GM23338 (cell line): ENCODE measurements around the gene RAPGEF4. TPM values are rescaled to one million over a fixed set of nuclear protein-coding genes. Genes with fewer than 3 reads are reported as not detected.

ENCODE experiments used
- ATAC-seq: fragments of 200-7000 bp; cut with Tn5 transposase; 3 replicates; pipeline ENCODE4 v1.9.1; 2020
- DNase-seq: peaks from one replicate; pipeline ENCODE4 v3.0.0-alpha.2; 2015; ENCODE audit warnings: low spot score
- H2AFZ ChIP-seq: fragments of 200-600 bp; sonication (generic); 2 replicates; pipeline ENCODE4 v1.8.0; 2016; ENCODE audit warnings: antibody characterized with exemption, mild to moderate bottlenecking, moderate library complexity
- H3F3A ChIP-seq: fragments of 200-600 bp; sonication (generic); replicated peaks from 2 replicates; pipeline ENCODE4 v1.8.0; 2017; ENCODE audit warnings: antibody characterized with exemption, mixed run types, low read depth
- H3K27ac ChIP-seq: fragments of 200-600 bp; sonication (generic); 2 replicates; pipeline ENCODE4 v1.6.1; 2016; ENCODE audit warnings: low read depth
- H3K27me3 ChIP-seq: fragments of 200-600 bp; sonication (generic); 2 replicates; pipeline ENCODE4 v1.8.0; 2016; ENCODE audit warnings: mild to moderate bottlenecking, mixed run types, moderate library complexity; ENCODE audit not compliant: insufficient read depth
- H3K36me3 ChIP-seq: fragments of 200-600 bp; sonication (generic); 2 replicates; pipeline ENCODE4 v1.8.0; 2016; ENCODE audit warnings: mild to moderate bottlenecking; ENCODE audit not compliant: insufficient read depth
- H3K4me1 ChIP-seq: fragments of 200-600 bp; sonication (generic); 2 replicates; pipeline ENCODE4 v1.8.0; 2016; ENCODE audit warnings: mild to moderate bottlenecking, moderate library complexity; ENCODE audit not compliant: insufficient read depth
- H3K4me2 ChIP-seq: fragments of 200-600 bp; sonication (generic); 2 replicates; pipeline ENCODE4 v1.7.1; 2017; ENCODE audit warnings: mixed run types
- H3K4me3 ChIP-seq: fragments of 200-600 bp; sonication (generic); 2 replicates; pipeline ENCODE4 v1.6.1; 2016; ENCODE audit warnings: mixed run types
- H3K79me2 ChIP-seq: fragments of 200-600 bp; sonication (generic); replicated peaks from 2 replicates; pipeline ENCODE4 v1.8.0; 2017; ENCODE audit warnings: mild to moderate bottlenecking; ENCODE audit not compliant: insufficient read depth
- H3K9me2 ChIP-seq: fragments of 200-600 bp; sonication (generic); 2 replicates; pipeline ENCODE4 v1.8.0; 2017; ENCODE audit not compliant: insufficient read depth
- H4K20me1 ChIP-seq: fragments of 200-600 bp; sonication (generic); replicated peaks from 2 replicates; pipeline ENCODE4 v1.8.0; 2017; ENCODE audit warnings: mild to moderate bottlenecking; ENCODE audit not compliant: insufficient read depth
- H3K27ac Mint-ChIP-seq: 2 replicates; pipeline ENCODE4 v1.8.0; 2020; ENCODE audit warnings: inconsistent platforms, mild to moderate bottlenecking, moderate library complexity, mixed read lengths
- H3K27me3 Mint-ChIP-seq: 3 replicates; pipeline ENCODE4 v1.8.0; 2022; ENCODE audit warnings: low read depth, mild to moderate bottlenecking, moderate library complexity, mixed read lengths, inconsistent platforms; ENCODE audit not compliant: insufficient read depth, poor library complexity
- H3K36me3 Mint-ChIP-seq: 3 replicates; pipeline ENCODE4 v1.8.0; 2021; ENCODE audit warnings: low read depth, mild to moderate bottlenecking, inconsistent platforms, moderate library complexity, mixed read lengths
- H3K4me1 Mint-ChIP-seq: 3 replicates; pipeline ENCODE4 v1.8.0; 2020; ENCODE audit warnings: mild to moderate bottlenecking, inconsistent platforms, mixed read lengths
- H3K4me3 Mint-ChIP-seq: 3 replicates; pipeline ENCODE4 v1.8.0; 2021; ENCODE audit warnings: moderate library complexity, mild to moderate bottlenecking, inconsistent platforms, mixed read lengths
- H3K9me3 Mint-ChIP-seq: 3 replicates; pipeline ENCODE4 v1.8.0; 2020; ENCODE audit warnings: moderate library complexity, mild to moderate bottlenecking, inconsistent platforms, mixed read lengths
- CREB1 ChIP-seq: fragments of 250-450 bp; sonication (Bioruptor Pico); IDR thresholded peaks from 2 replicates; pipeline ENCODE4 v1.5.0; 2020; ENCODE audit warnings: low read depth, mild to moderate bottlenecking, moderate library complexity
- CTCF ChIP-seq, 2 experiments: fragments of 200-600 bp in 1 of 2; sonication (generic) in 1 of 2; conservative IDR thresholded peaks; 2 replicates each; pipeline versions ENCODE4 v1.5.1 to v1.6.1; 2016 to 2017; ENCODE audit warnings: antibody characterized with exemption in 2 of 2, low read depth in 2 of 2, mild to moderate bottlenecking in 2 of 2, moderate library complexity in 1 of 2
- EZH2 ChIP-seq: fragments of 200-600 bp; sonication (generic); IDR thresholded peaks from one replicate; pipeline ENCODE4 v1.8.0; 2017; ENCODE audit warnings: antibody characterized with exemption, mild to moderate bottlenecking, low read depth; ENCODE audit not compliant: unreplicated experiment
- EZH2phosphoT487 ChIP-seq: fragments of 200-600 bp; sonication (generic); IDR thresholded peaks from one replicate; pipeline ENCODE4 v1.8.1; 2018; ENCODE audit warnings: antibody characterized with exemption; ENCODE audit not compliant: unreplicated experiment
- JUNB ChIP-seq: IDR thresholded peaks from one replicate; pipeline ENCODE4 v1.6.1; 2016; ENCODE audit warnings: antibody characterized with exemption; ENCODE audit not compliant: unreplicated experiment
- NANOG ChIP-seq: IDR thresholded peaks from 2 replicates; pipeline ENCODE4 v1.6.1; 2016; ENCODE audit warnings: antibody characterized with exemption, borderline replicate concordance
- POLR2AphosphoS5 ChIP-seq: IDR thresholded peaks from 2 replicates; pipeline ENCODE4 v1.6.1; 2016; ENCODE audit warnings: antibody characterized with exemption, low read depth
- REST ChIP-seq: IDR thresholded peaks from one replicate; pipeline ENCODE4 v1.6.1; 2018; ENCODE audit warnings: antibody characterized with exemption; ENCODE audit not compliant: unreplicated experiment
- STAT1 ChIP-seq: IDR thresholded peaks from one replicate; pipeline ENCODE4 v1.6.1; 2016; ENCODE audit warnings: antibody characterized with exemption; ENCODE audit not compliant: unreplicated experiment
- ZNF114 ChIP-seq: fragments of 250-450 bp; sonication (Bioruptor Pico); IDR thresholded peaks from 2 replicates; pipeline ENCODE4 v1.5.0; 2020; ENCODE audit warnings: mild to moderate bottlenecking, moderate library complexity
- ZNF331 ChIP-seq: fragments of 250-450 bp; sonication (Bioruptor Pico); IDR thresholded peaks from 2 replicates; pipeline ENCODE4 v1.5.0; 2020; ENCODE audit warnings: low read depth, mild to moderate bottlenecking, moderate library complexity
- ZNF462 ChIP-seq: fragments of 250-450 bp; sonication (Bioruptor Pico); IDR thresholded peaks from 2 replicates; pipeline ENCODE4 v1.5.0; 2020; ENCODE audit warnings: mild to moderate bottlenecking, moderate library complexity
- polyA plus RNA-seq: library from polyadenylated mRNA; unstranded; fragments of >200 nt; fragmentation: Nextera tagmentation; extraction: Ambion mirVana; gene quantifications from 2 replicates; pipeline ENCODE4 v1.2.1, GENCODE V29; 2016
- total RNA-seq: library from RNA; depleted of rRNA; stranded (reverse); fragments of >200 nt; shearing (Covaris generic); gene quantifications from 2 replicates; pipeline ENCODE4 v1.2.3, GENCODE V29; 2014

Gene RAPGEF4
- total and polyA plus RNA-seq, 2 experiments from 2014 or later = 1.7 to 4.7 TPM

- TF ChIP-seq REST (no peak), CTCF (conservative IDR thresholded peaks at IDR 0.05; ENCODE audit: low read depth in 2 of 2) (no peak), NANOG (no peak)
These were observed 98.3 kb downstream of the RAPGEF4 start (continued) for GRCh38 chr2:172833898-172834297.

GRCh38 chr2:172834881-172835280 is 99.2 kb downstream of the RAPGEF4 start:
- Histone ChIP-seq H3K27me3 (no peaks in the 10 kb centered on the region), H3K4me3 (no peak overlapping the region), H3K79me2 (no peaks in the 10 kb centered on the region), H3K4me2 (no peak overlapping the region), H3K36me3 (no peaks in the 10 kb centered on the region), H2AFZ (no peak overlapping the region), H3K27ac (no peak overlapping the region), H4K20me1 (no peaks in the 10 kb centered on the region), H3F3A (no peaks in the 10 kb centered on the region), H3K9me2 (no peaks in the 10 kb centered on the region; the same call in 1 of the 2 replicates), H3K4me1 (no peaks in the 10 kb centered on the region)
- peak; percentile 50; the same call in 1 of the 3 replicates for ATAC-seq
- Mint-ChIP-seq H3K4me1 (peaks cover 8% of the 10 kb centered on the region; the same call in 2 of the 3 replicates), H3K27ac (no peak overlapping the region), H3K4me3 (no peak overlapping the region), H3K9me3 (no peaks in the 10 kb centered on the region), H3K36me3 (no peaks in the 10 kb centered on the region), H3K27me3 (peaks cover 2% of the 10 kb centered on the region)
- DNase-seq = peak; percentile 8
- TF ChIP-seq POLR2AphosphoS5 = no peak
- no peak for TF ChIP-seq JUNB
- no peak for TF ChIP-seq STAT1
- no peak for TF ChIP-seq ZNF331 (CRISPR knock-in tag)
- no peak for TF ChIP-seq EZH2
- TF ChIP-seq CTCF (conservative IDR thresholded peaks at IDR 0.05; ENCODE audit: low read depth in 2 of 2) = no peak
- TF ChIP-seq CREB1 = no peak
- no peak for TF ChIP-seq NANOG
- TF ChIP-seq ZNF114 (CRISPR knock-in tag) = no peak
- TF ChIP-seq ZNF462 (CRISPR knock-in tag) = no peak
- no peak for TF ChIP-seq EZH2phosphoT487
